Measurements from ENCODE around the gene BPIFB2.

Gene BPIFB2

DNA sequence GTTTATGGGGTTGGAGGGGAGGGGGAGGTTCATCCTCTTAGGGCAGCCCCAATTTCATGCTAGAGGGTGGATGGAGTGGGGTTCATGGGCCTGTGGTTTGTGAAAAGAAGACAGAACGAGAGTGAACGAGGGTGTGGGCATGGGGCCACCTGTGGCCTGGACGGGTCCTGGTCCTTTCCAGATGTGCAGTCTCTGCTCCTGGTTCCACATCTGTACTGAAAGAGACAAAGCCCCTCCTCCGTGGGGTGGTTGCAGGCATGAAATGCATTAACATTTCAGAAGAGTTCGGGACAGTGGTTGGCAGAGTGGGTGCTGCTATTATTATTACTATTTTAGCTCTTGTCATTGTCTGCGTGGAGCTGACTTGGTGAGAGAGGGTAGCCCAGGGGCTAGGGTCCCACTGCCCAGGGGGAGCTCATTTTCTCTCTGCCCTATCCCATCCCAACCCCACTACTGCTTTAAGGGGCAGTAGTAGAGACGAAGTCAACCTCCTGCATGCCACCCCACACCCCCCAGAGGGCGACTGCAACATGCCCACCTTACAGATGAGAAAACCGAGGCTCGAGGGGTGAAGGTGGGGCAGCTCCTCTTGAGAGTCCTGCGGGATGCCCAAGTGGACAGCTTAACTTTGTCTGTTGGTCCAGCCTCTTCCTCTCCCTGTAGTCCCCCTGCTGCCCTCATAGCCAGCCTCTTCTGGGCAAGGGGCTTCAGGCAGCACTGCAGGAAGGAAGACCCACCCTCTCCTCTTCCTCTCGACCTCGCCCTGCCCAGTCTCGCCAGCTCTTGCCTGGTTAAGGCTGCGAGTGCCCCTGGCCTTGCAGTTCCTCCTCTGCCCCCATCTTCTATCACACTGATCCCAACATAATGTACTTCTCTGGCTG is 8.4 kb downstream of the BPIFB2 start:
- no peak overlapping the region for H3K27ac ChIP-seq
- ChIA-PET POLR2A (ENCODE audit: low non-redundant PET) (no interaction called here), CTCF (interaction anchor here (0.7 to 1.2 kb wide), 2 partner anchors 11 to 1655 kb away, joined by 4 read pairs; no protein-coding TSS in a partner anchor)
- TF ChIP-seq, protein P1, sequence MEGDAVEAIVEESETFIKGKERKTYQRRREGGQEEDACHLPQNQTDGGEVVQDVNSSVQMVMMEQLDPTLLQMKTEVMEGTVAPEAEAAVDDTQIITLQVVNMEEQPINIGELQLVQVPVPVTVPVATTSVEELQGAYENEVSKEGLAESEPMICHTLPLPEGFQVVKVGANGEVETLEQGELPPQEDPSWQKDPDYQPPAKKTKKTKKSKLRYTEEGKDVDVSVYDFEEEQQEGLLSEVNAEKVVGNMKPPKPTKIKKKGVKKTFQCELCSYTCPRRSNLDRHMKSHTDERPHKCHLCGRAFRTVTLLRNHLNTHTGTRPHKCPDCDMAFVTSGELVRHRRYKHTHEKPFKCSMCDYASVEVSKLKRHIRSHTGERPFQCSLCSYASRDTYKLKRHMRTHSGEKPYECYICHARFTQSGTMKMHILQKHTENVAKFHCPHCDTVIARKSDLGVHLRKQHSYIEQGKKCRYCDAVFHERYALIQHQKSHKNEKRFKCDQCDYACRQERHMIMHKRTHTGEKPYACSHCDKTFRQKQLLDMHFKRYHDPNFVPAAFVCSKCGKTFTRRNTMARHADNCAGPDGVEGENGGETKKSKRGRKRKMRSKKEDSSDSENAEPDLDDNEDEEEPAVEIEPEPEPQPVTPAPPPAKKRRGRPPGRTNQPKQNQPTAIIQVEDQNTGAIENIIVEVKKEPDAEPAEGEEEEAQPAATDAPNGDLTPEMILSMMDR (conservative IDR thresholded peaks at IDR 0.05; ENCODE audit: low read depth), result no peak
- no peak for DNase-seq (ENCODE audit: low spot score)

DNA sequence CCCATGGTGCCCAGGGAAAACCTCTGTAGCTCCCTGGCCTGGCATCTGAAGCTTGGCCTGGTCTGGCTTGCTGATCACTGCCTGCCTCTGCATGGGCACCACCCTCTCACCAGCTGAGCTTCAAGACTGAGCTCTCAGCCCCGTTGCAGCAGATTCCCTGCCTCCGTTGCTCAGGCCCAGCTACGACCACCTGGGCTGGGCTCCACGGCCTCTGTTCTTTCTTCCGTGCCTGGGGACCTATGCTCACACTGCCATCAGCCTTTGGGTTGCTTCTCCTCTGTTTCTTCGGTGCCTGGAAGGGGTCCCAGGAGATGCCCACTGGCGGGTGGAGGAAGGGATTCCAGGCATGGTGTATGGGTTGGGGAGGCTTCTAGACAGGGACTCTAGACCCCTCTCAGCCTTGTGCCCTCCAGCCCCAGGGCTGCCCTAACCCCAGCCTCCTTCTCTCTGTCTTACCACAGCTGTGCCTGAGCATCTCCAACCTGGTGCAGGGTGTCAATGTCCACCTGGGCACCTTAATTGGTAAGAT is 9.1 kb downstream of the BPIFB2 start:
- no peak overlapping the region for H3K27ac ChIP-seq
- ChIA-PET CTCF (no interaction called here), POLR2A (ENCODE audit: low non-redundant PET) (no interaction called here)
- TF ChIP-seq, protein P1 (conservative IDR thresholded peaks at IDR 0.05; ENCODE audit: low read depth), result no peak
- DNase-seq (ENCODE audit: low spot score), result no peak

DNA sequence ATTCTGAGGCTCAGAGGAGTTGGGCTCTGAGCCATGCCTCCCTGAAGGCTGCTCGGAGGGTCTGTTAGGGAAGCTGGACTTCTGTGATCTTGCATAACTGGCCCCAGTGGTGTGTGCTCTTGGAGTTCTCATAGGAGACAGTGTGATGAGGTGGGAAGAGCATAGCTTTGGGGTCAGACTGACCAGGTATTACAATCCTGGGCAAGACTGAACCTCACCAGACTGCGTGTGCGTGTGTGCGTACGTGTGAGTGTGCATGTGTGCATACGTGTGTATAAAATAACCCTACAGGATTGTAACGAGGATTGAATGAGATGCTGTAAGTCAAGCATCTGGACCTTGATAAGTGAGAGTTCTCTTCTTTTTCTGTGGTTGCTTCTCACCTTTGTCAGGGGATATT is 10.0 kb downstream of the BPIFB2 start:
- CTCF ChIA-PET, result interaction anchor here (0.6 to 1.1 kb wide), 4 partner anchors 13 to 1444 kb away, joined by 3 to 5 read pairs (median 3); partner anchors contain the start of gene SUN5
- DNase-seq (ENCODE audit: low spot score), result no peak
- TF ChIP-seq, protein P1 (conservative IDR thresholded peaks at IDR 0.05; ENCODE audit: low read depth), result no peak
- POLR2A ChIA-PET (ENCODE audit: low non-redundant PET), result interaction anchor here (0.8 kb wide), 1 partner anchor 56 kb away, joined by 3 read pairs; no protein-coding TSS in a partner anchor
- H3K27ac ChIP-seq, result no peak overlapping the region

DNA sequence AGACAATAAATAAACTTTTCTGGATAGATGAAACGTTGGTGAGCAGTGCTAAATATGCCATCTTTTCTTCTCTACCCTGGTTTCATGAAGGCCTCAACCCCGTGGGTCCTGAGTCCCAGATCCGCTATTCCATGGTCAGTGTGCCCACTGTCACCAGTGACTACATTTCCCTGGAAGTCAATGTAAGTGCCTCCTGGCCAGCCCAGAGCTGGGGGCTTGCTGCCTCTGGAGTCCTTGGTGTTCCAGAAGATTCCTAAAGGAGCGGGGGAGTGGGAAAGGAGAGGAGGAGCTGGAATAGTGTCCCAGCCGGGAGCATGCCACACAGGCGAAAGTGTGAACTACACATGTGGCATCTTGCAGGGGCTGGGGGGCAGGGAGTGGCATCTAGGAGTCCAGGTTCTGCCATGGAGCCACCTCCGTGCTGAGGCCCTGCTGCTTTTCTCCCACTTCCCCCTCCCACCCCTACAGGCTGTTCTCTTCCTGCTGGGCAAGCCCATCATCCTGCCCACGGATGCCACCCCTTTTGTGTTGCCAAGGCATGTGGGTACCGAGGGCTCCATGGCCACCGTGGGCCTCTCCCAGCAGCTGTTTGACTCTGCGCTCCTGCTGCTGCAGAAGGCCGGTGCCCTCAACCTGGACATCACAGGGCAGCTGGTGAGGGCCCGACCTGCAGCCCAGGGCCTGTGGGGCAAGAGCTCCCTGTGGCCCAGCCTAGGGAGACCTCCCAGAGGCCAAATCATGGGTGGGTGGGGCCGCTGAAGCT is 10.8 kb downstream of the BPIFB2 start:
- no peak for DNase-seq (ENCODE audit: low spot score)
- ChIA-PET POLR2A (ENCODE audit: low non-redundant PET) (interaction anchor here (0.8 kb wide), 1 partner anchor 55 kb away, joined by 3 read pairs; no protein-coding TSS in a partner anchor), CTCF (interaction anchor here (0.6 to 1.1 kb wide), 4 partner anchors 12 to 78 kb away, joined by 3 to 5 read pairs (median 4); partner anchors contain the start of gene SUN5)
- TF ChIP-seq, protein P1 (conservative IDR thresholded peaks at IDR 0.05; ENCODE audit: low read depth), result no peak
- no peak overlapping the region for H3K27ac ChIP-seq

DNA sequence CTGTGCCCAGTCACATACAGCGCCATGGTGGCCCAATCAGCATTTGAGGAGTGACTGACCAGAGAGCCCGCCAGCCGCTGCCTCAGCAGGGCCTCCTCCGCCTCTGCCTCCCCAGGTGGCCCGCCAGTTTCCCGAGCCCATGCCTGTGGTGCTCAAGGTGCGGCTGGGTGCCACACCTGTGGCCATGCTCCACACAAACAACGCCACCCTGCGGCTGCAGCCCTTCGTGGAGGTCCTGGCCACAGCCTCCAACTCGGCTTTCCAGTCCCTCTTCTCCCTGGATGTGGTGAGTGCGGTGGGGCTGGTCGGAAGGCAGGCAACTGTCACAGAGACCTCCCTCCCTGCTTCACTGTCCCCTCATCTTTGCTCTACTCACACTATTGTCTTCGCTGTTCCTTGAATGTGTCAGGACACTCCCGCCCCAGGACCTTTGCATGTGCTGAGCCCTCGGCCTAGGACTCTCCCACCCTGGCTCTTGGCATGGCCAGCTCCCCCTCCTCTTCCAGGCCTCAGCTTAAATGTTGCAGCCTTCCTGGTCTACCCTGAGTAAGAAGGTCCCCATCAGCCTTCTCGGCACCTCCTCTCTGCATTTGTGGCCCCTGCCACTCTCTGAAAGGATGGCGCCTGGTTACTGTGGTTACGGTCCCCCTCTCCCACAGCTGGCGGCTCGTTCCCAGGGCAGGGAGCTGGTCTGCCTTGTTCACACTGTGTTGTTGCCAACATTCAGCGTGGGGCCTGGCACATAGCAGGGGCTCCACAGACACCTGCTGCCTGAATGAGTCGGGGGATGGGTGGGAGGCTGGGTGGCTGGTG is 12.2 kb downstream of the BPIFB2 start:
- ChIA-PET POLR2A (ENCODE audit: low non-redundant PET) (no interaction called here), CTCF (interaction anchor here (0.6 kb wide), 2 partner anchors 24 to 206 kb away, joined by 3 to 4 read pairs; no protein-coding TSS in a partner anchor)
- no peak overlapping the region for H3K27ac ChIP-seq
- TF ChIP-seq, protein P1 (conservative IDR thresholded peaks at IDR 0.05; ENCODE audit: low read depth), result no peak
- no peak for DNase-seq (ENCODE audit: low spot score)

All from RWPE1 (cell line).